ENCODE results near the gene CIB2. TPM values are rescaled to one million over a fixed set of nuclear protein-coding genes. Genes with fewer than 3 reads are reported as not detected.
A peak's percentile ranks its signal among the peaks of the same experiment; 100 is the strongest.

Gene CIB2
- total and polyA plus RNA-seq, 8 donors: 0.80 to 20.4 (median 5.2) TPM; not detected in 1

- intact Hi-C loops (cut with DNase I; ENCODE audit: low total_unique reads): no loop called here
- Histone ChIP-seq H3K4me1 (peaks cover 21 to 77% (median 47%) of the 10 kb centered on the region in 4 donors), H3K9me3 (no peaks in the 10 kb centered on the region), H3K27ac (no peak overlapping the region), H3K27me3 (no peaks in the 10 kb centered on the region), H3K4me3 (no peak overlapping the region), H3K36me3 (no peaks in the 10 kb centered on the region)
- no peak for TF ChIP-seq CTCF (IDR thresholded peaks at IDR 0.05)
- no peak for TF ChIP-seq POLR2A (IDR thresholded peaks at IDR 0.05)
- no peak for TF ChIP-seq POLR2AphosphoS5 (IDR thresholded peaks at IDR 0.05)
- TF ChIP-seq EP300 (IDR thresholded peaks at IDR 0.05): no peak
- WGBS, 5 donors: 90 to 95% (median 94%) methylated on average over 8 of the region's 8 CpGs
- no peak for DNase-seq
Observed at GRCh38 chr15:78080088-78080460, 51.2 kb downstream of the CIB2 start.

GRCh38 chr15:78079298-78080087, 51.8 kb downstream of the CIB2 start:
- Histone ChIP-seq H3K9me3 (no peaks in the 10 kb centered on the region), H3K4me1 (peaks cover 27 to 80% (median 49%) of the 10 kb centered on the region in 4 donors), H3K36me3 (no peaks in the 10 kb centered on the region), H3K4me3 (no peak overlapping the region), H3K27ac (peak overlapping the region in 1 of 5 donors; percentile 99), H3K27me3 (no peaks in the 10 kb centered on the region)
- TF ChIP-seq POLR2AphosphoS5 (IDR thresholded peaks at IDR 0.05) (no peak), EP300 (IDR thresholded peaks at IDR 0.05) (no peak), CTCF (IDR thresholded peaks at IDR 0.05) (no peak), POLR2A (IDR thresholded peaks at IDR 0.05) (no peak)
- intact Hi-C loops (cut with DNase I; ENCODE audit: low total_unique reads): no loop called here
- 79 to 86% (median 84%) methylated on average over 10 to 11 of the region's 11 CpGs for WGBS, 5 donors
- DNase-seq: no peak

GRCh38 chr15:78077871-78078210, 53.4 kb downstream of the CIB2 start:
- 6 to 9% (median 8%) methylated on average over 4 to 7 of the region's 7 CpGs for WGBS, 5 donors
- Histone ChIP-seq H3K27ac (peak overlapping the region; percentile 92 to 99 (median 97)), H3K4me3 (peak overlapping the region; percentile 81 to 96 (median 89)), H3K4me1 (peaks cover 27 to 80% (median 52%) of the 10 kb centered on the region in 4 donors), H3K27me3 (no peaks in the 10 kb centered on the region), H3K9me3 (no peaks in the 10 kb centered on the region), H3K36me3 (no peaks in the 10 kb centered on the region)
- intact Hi-C loops (cut with DNase I; ENCODE audit: low total_unique reads): no loop called here
- no peak for DNase-seq
- TF ChIP-seq CTCF (IDR thresholded peaks at IDR 0.05): no peak
- TF ChIP-seq EP300 (IDR thresholded peaks at IDR 0.05): no peak

- WGBS, 5 donors: 0% methylated on average over 33 to 104 of the region's 104 CpGs
- intact Hi-C loops (cut with DNase I; ENCODE audit: low total_unique reads): no loop called here
- Histone ChIP-seq H3K27me3 (no peaks in the 10 kb centered on the region), H3K4me3 (peak within 1 kb of the TSS; percentile 81 to 96 (median 89)), H3K27ac (peak within 1 kb of the TSS; percentile 92 to 99 (median 97)), H3K36me3 (no peaks in the 10 kb centered on the region), H3K4me1 (peaks cover 30 to 80% (median 52%) of the 10 kb centered on the region in 4 donors), H3K9me3 (no peaks in the 10 kb centered on the region)
- peak in 1 of 7 experiments; percentile 24 for TF ChIP-seq CTCF (IDR thresholded peaks at IDR 0.05)
- no peak for TF ChIP-seq EP300 (IDR thresholded peaks at IDR 0.05)
- no peak for TF ChIP-seq POLR2A (IDR thresholded peaks at IDR 0.05)
- peak in 1 of 3 donors; percentile 25 for TF ChIP-seq POLR2AphosphoS5 (IDR thresholded peaks at IDR 0.05)
- DNase-seq: peak; percentile 70 to 90
Observed at GRCh38 chr15:78077053-78077870, 54.0 kb downstream of the CIB2 start, which contains the start of gene TBC1D2B. Gene TBC1D2B, minus strand, starts transcription at chr15:78077711. Its CDS starts 59 bp downstream, at chr15:78077652.

Measured in stomach (tissue), 9 donors.